SK-N-SH (cell line): ENCODE data around the gene FBXO44. TPM values are rescaled to one million over a fixed set of nuclear protein-coding genes. Genes with fewer than 3 reads are reported as not detected.

Experiments
- CTCF ChIA-PET: fragments of 300-600, 350-600 bp; formaldehyde crosslinking; extraction: SDS; loops from one replicate; lab custom pipeline; 2021; lab: Yijun Ruan, JAX
- POLR2A ChIA-PET: fragments of 350-600 bp; sonication (Branson Sonifier 250); formaldehyde crosslinking; extraction: SDS; loops from one replicate; lab custom pipeline; 2020; ENCODE audit warnings: antibody characterized with exemption, inconsistent platforms; lab: Yijun Ruan, JAX
- DNase-seq: peaks from one replicate; pipeline ENCODE4 v3.0.0; 2012
- H2AFZ ChIP-seq: fragments of 200-600 bp; sonication (generic); 2 replicates; pipeline ENCODE4 v1.8.1; 2016; ENCODE audit warnings: antibody characterized with exemption, mild to moderate bottlenecking, low read depth
- H3F3A ChIP-seq: fragments of 200-600 bp; sonication (generic); replicated peaks from 2 replicates; pipeline ENCODE3; 2016; ENCODE audit warnings: antibody characterized with exemption, mild to moderate bottlenecking; ENCODE audit not compliant: insufficient read depth
- H3K27ac ChIP-seq, 2 experiments: fragments of 200-500 bp in 1 of 2; fragments of 200-600 bp in 1 of 2; sonication (Bioruptor generic) in 1 of 2; sonication (generic), shearing (Covaris generic) in 1 of 2; 2 replicates each; pipeline versions ENCODE4 v1.5.1 to v1.6.1; 2014 to 2016; ENCODE audit warnings: low read depth in 2 of 2, inconsistent platforms in 1 of 2, low read length in 1 of 2, mild to moderate bottlenecking in 1 of 2, mixed read lengths in 1 of 2
- H3K27me3 ChIP-seq: fragments of 200-600 bp; sonication (generic), shearing (Covaris generic); 2 replicates; pipeline ENCODE4 v1.6.1; 2016; ENCODE audit warnings: mixed run types; ENCODE audit not compliant: insufficient read depth
- H3K36me3 ChIP-seq, 2 experiments: fragments of 200-500 bp in 1 of 2; fragments of 200-600 bp in 1 of 2; sonication (Bioruptor generic) in 1 of 2; sonication (generic) in 1 of 2; replicated peaks in 1 of 2; 2 replicates each; pipeline versions ENCODE3 to v1.5.1; 2014 to 2016; ENCODE audit warnings: low read length in 1 of 2, mild to moderate bottlenecking in 1 of 2; ENCODE audit not compliant: insufficient read depth in 2 of 2, control insufficient read depth in 1 of 2
- H3K4me1 ChIP-seq, 2 experiments: fragments of 200-500 bp in 1 of 2; fragments of 200-600 bp in 1 of 2; sonication (Bioruptor generic) in 1 of 2; sonication (generic), shearing (Covaris generic) in 1 of 2; 2 replicates each; pipeline versions ENCODE4 v1.5.1 to v1.6.1; 2014 to 2016; ENCODE audit warnings: low read depth in 1 of 2, low read length in 1 of 2, mixed run types in 1 of 2; ENCODE audit not compliant: insufficient read depth in 2 of 2, control insufficient read depth in 1 of 2
- H3K4me2 ChIP-seq: fragments of 200-600 bp; sonication (generic), shearing (Covaris generic); 2 replicates; pipeline ENCODE4 v1.6.1; 2017; ENCODE audit warnings: mixed run types
- H3K4me3 ChIP-seq, 2 experiments: fragments of 200-500 bp in 1 of 2; fragments of 200-600 bp in 1 of 2; sonication (Bioruptor generic) in 1 of 2; sonication (generic), shearing (Covaris generic) in 1 of 2; 2 replicates each; pipeline versions ENCODE4 v1.5.1 to v1.8.1; 2014 to 2016; ENCODE audit warnings: low read depth in 2 of 2, inconsistent platforms in 1 of 2, low read length in 1 of 2, mild to moderate bottlenecking in 1 of 2, mixed read lengths in 1 of 2, moderate library complexity in 1 of 2
- H3K79me2 ChIP-seq: fragments of 200-600 bp; sonication (generic); 2 replicates; pipeline ENCODE4 v1.8.1; 2017; ENCODE audit warnings: mild to moderate bottlenecking; ENCODE audit not compliant: insufficient read depth
- H3K9ac ChIP-seq: fragments of 200-600 bp; sonication (generic); 2 replicates; pipeline ENCODE4 v1.6.1; 2017; ENCODE audit warnings: mixed run types
- H3K9me2 ChIP-seq: fragments of 200-600 bp; sonication (generic); 2 replicates; pipeline ENCODE4 v1.6.1; 2017; ENCODE audit warnings: mixed run types
- H3K9me3 ChIP-seq: fragments of 200-600 bp; sonication (generic); 2 replicates; pipeline ENCODE4 v1.6.1; 2017; ENCODE audit warnings: mixed run types, mild to moderate bottlenecking, moderate library complexity
- H4K20me1 ChIP-seq: fragments of 200-600 bp; sonication (generic); 2 replicates; pipeline ENCODE4 v1.6.1; 2017; ENCODE audit warnings: mild to moderate bottlenecking, mixed run types; ENCODE audit not compliant: insufficient read depth
- CHD2 ChIP-seq: fragments of 150-350 bp; IDR thresholded peaks from 2 replicates; pipeline ENCODE4 v1.6.1; 2018; ENCODE audit warnings: low read length; ENCODE audit not compliant: partially characterized antibody
- CTCF ChIP-seq: fragments of 200-600 bp; sonication (generic); IDR thresholded peaks from 2 replicates; pipeline ENCODE4 v1.6.1; 2017; ENCODE audit warnings: antibody characterized with exemption, mild to moderate bottlenecking, moderate library complexity
- GABPA ChIP-seq: IDR thresholded peaks from 2 replicates; pipeline ENCODE4 v1.4.0; 2012; ENCODE audit warnings: low read depth, mild to moderate bottlenecking
- IRF3 ChIP-seq: fragments of 150-350 bp; IDR thresholded peaks from 2 replicates; pipeline ENCODE4 v1.6.1; 2016; ENCODE audit warnings: mild to moderate bottlenecking, low read depth, low read length
- MAX ChIP-seq: IDR thresholded peaks from 2 replicates; pipeline ENCODE4 v1.4.0; 2012; ENCODE audit warnings: low read depth
- MEF2A ChIP-seq: IDR thresholded peaks from 2 replicates; pipeline ENCODE4 v1.4.0; 2012; ENCODE audit warnings: low read depth, borderline replicate concordance
- NFIC ChIP-seq: IDR thresholded peaks from 2 replicates; pipeline ENCODE4 v1.4.0; 2012; ENCODE audit warnings: borderline replicate concordance
- PBX3 ChIP-seq: IDR thresholded peaks from 2 replicates; pipeline ENCODE4; 2012
- RAD21 ChIP-seq: IDR thresholded peaks from 2 replicates; pipeline ENCODE4 v1.6.1; 2012; ENCODE audit warnings: mild to moderate bottlenecking, low read length
- REST ChIP-seq: IDR thresholded peaks from 2 replicates; pipeline ENCODE4 v1.6.1; 2012; ENCODE audit warnings: mild to moderate bottlenecking, low read depth, low read length, moderate library complexity
- RFX5 ChIP-seq: IDR thresholded peaks from 2 replicates; pipeline ENCODE4 v1.6.1; 2012; ENCODE audit warnings: mild to moderate bottlenecking, improper control_type of control experiment, low read length
- RXRA ChIP-seq: IDR thresholded peaks from 2 replicates; pipeline ENCODE4 v1.4.0; 2012; ENCODE audit warnings: low read depth, mild to moderate bottlenecking, borderline replicate concordance
- SMC3 ChIP-seq: IDR thresholded peaks from 2 replicates; pipeline ENCODE4 v1.6.1; 2012; ENCODE audit warnings: low read depth, low read length, improper control_type of control experiment
- TAF1 ChIP-seq: IDR thresholded peaks from 2 replicates; pipeline ENCODE4 v1.6.1; 2012; ENCODE audit warnings: low read depth, mild to moderate bottlenecking, low read length, moderate library complexity, borderline replicate concordance
- TEAD4 ChIP-seq: IDR thresholded peaks from 2 replicates; pipeline ENCODE4 v1.4.0; 2012; ENCODE audit warnings: mild to moderate bottlenecking, borderline replicate concordance; ENCODE audit not compliant: insufficient read depth
- USF2 ChIP-seq: fragments of 150-350 bp; IDR thresholded peaks from 2 replicates; pipeline ENCODE4 v1.6.1; 2017; ENCODE audit warnings: antibody characterized with exemption, low read length, low read depth, borderline replicate concordance
- ZBTB33 ChIP-seq: IDR thresholded peaks from 2 replicates; pipeline ENCODE4 v1.4.0; 2012; ENCODE audit warnings: low read depth, borderline replicate concordance
- WGBS: methylation state at CpG from one replicate; pipeline ENCODE4 v1.1.6; 2017; ENCODE audit warnings: low lambda C conversion rate; 5-methylcytosine and 5-hydroxymethylcytosine counted together
- polyA plus RNA-seq, 3 experiments: library from polyadenylated mRNA; depleted of rRNA; stranded (reverse); fragments of >200 nt; gene quantifications; 2 replicates each; pipeline ENCODE4 v1.2.3, GENCODE V29; 2012

The FBXO44 gene
- polyA plus RNA-seq, 1 of the 3 experiments (the other 2 are of a cell fraction) = 42.8 TPM

- Histone ChIP-seq H2AFZ (no peak overlapping the region), H3F3A (no peaks in the 10 kb centered on the region), H3K9me3 (no peaks in the 10 kb centered on the region), H3K9me2 (no peaks in the 10 kb centered on the region), H3K4me3 (no peak overlapping the region), H3K4me1 (no peaks in the 10 kb centered on the region), H3K9ac (no peak overlapping the region), H3K4me2 (no peak overlapping the region), H3K27ac (no peak overlapping the region), H4K20me1 (no peaks in the 10 kb centered on the region), H3K79me2 (no peaks in the 10 kb centered on the region), H3K27me3 (no peaks in the 10 kb centered on the region), H3K36me3 (peaks cover 3 to 31% of the 10 kb centered on the region in 2 experiments)
- no peak for DNase-seq
- TF ChIP-seq CHD2 (no peak), GABPA (no peak), MEF2A (no peak), SMC3 (no peak), NFIC (no peak), CTCF (no peak), RAD21 (no peak), MAX (no peak), REST (no peak), USF2 (no peak), PBX3 (no peak), TEAD4 (no peak), ZBTB33 (no peak), RXRA (no peak), IRF3 (no peak), TAF1 (no peak), RFX5 (no peak)
- CTCF ChIA-PET = interaction anchor here (1.1 to 4.1 kb wide), 4 partner anchors 8 to 48 kb away, joined by 3 to 20 read pairs (median 6); partner anchors contain the start of gene FBXO6
- POLR2A ChIA-PET = interaction anchor here (0.7 kb wide), 1 partner anchor 36 kb away, joined by 5 read pairs; no protein-coding TSS in a partner anchor
- WGBS = 96% methylated on average over 4 of the region's 14 CpGs
Measured at GRCh38 chr1:11671544-11672286, 17.0 kb downstream of the FBXO44 start.
